HEK293 (cell line): ENCODE measurements around the gene HOXA6.
A peak's percentile ranks its signal among the peaks of the same experiment; 100 is the strongest.

Experiments
- CTCF ChIA-PET: fragments of 350-600 bp; formaldehyde crosslinking; extraction: SDS; loops from one replicate; lab custom pipeline; 2021; ENCODE audit warnings: antibody characterized with exemption; lab: Yijun Ruan, JAX
- POLR2A ChIA-PET: fragments of 300-600 bp; formaldehyde crosslinking; extraction: SDS; loops from one replicate; lab custom pipeline; 2020; ENCODE audit warnings: antibody characterized with exemption, inconsistent platforms; lab: Yijun Ruan, JAX
- H3K27ac ChIP-seq: fragments of 200-500 bp; sonication (Bioruptor generic); 2 replicates; pipeline ENCODE4 v1.5.1; 2014; ENCODE audit warnings: low read depth, low read length, control low read depth, inconsistent platforms; ENCODE audit errors: extremely low read depth
- H3K36me3 ChIP-seq, 2 experiments: fragments of 200-500 bp in 1 of 2; sonication (Bioruptor generic) in 1 of 2; 1 replicate in 1 of 2; 2 replicates in 1 of 2; pipeline ENCODE4 v1.5.1; 2014 to 2017; ENCODE audit warnings: inconsistent platforms in 2 of 2, low read length in 2 of 2; ENCODE audit not compliant: control insufficient read depth in 2 of 2, insufficient read depth in 1 of 2
- H3K4me1 ChIP-seq: fragments of 200-500 bp; sonication (Bioruptor generic); 2 replicates; pipeline ENCODE4 v1.5.1; 2014; ENCODE audit warnings: mild to moderate bottlenecking, low read length, inconsistent platforms; ENCODE audit not compliant: control insufficient read depth, insufficient read depth
- H3K4me3 ChIP-seq: 2 replicates; pipeline ENCODE4 v1.5.1; 2011; ENCODE audit warnings: low read depth, mild to moderate bottlenecking, control low read depth, low read length, moderate library complexity
- H3K9me3 ChIP-seq: fragments of 200-500 bp; sonication (Bioruptor generic); 2 replicates; pipeline ENCODE4 v1.5.1; 2014; ENCODE audit warnings: low read depth, low read length, inconsistent platforms; ENCODE audit not compliant: control insufficient read depth, insufficient read depth
- GLIS1 ChIP-seq: fragments of 450-650 bp; formaldehyde crosslinking; IDR thresholded peaks from 2 replicates; pipeline ENCODE4 v1.5.1; 2016; ENCODE audit warnings: missing biosample characterization, missing genetic modification characterization
- GLIS2 ChIP-seq: fragments of 450-650 bp; formaldehyde crosslinking; IDR thresholded peaks from 2 replicates; pipeline ENCODE4 v1.5.1; 2016; ENCODE audit warnings: missing biosample characterization, missing genetic modification characterization
- IKZF3 ChIP-seq: fragments of 450-650 bp; IDR thresholded peaks from 2 replicates; pipeline ENCODE4 v1.5.0; 2018; ENCODE audit warnings: missing biosample characterization, mild to moderate bottlenecking, missing genetic modification characterization, moderate library complexity
- KLF16 ChIP-seq: fragments of 450-650 bp; formaldehyde crosslinking; IDR thresholded peaks from 2 replicates; pipeline ENCODE4 v1.5.1; 2017; ENCODE audit warnings: missing biosample characterization, missing genetic modification characterization
- KLF9 ChIP-seq: fragments of 450-650 bp; formaldehyde crosslinking; IDR thresholded peaks from 2 replicates; pipeline ENCODE4 v1.5.1; 2016; ENCODE audit warnings: missing biosample characterization, missing genetic modification characterization, low read depth
- REST ChIP-seq: fragments of 450-650 bp; formaldehyde crosslinking; IDR thresholded peaks from 2 replicates; pipeline ENCODE4 v1.5.1; 2016; ENCODE audit warnings: missing biosample characterization, missing genetic modification characterization
- SP2 ChIP-seq: fragments of 450-650 bp; formaldehyde crosslinking; IDR thresholded peaks from 2 replicates; pipeline ENCODE4 v1.5.1; 2016; ENCODE audit warnings: missing biosample characterization, missing genetic modification characterization
- WT1 ChIP-seq: fragments of 450-650 bp; formaldehyde crosslinking; IDR thresholded peaks from 2 replicates; pipeline ENCODE4 v1.5.1; 2016; ENCODE audit warnings: missing biosample characterization, missing genetic modification characterization
- ZBTB10 ChIP-seq: fragments of 450-650 bp; formaldehyde crosslinking; IDR thresholded peaks from 2 replicates; pipeline ENCODE4 v1.5.1; 2016; ENCODE audit warnings: missing biosample characterization, missing genetic modification characterization
- ZBTB17 ChIP-seq: fragments of 450-650 bp; formaldehyde crosslinking; IDR thresholded peaks from 2 replicates; pipeline ENCODE4 v1.5.1; 2016; ENCODE audit warnings: missing biosample characterization, missing genetic modification characterization
- ZFP37 ChIP-seq: fragments of 450-650 bp; formaldehyde crosslinking; IDR thresholded peaks from 2 replicates; pipeline ENCODE4 v1.5.1; 2016; ENCODE audit warnings: missing biosample characterization, missing genetic modification characterization
- ZNF37A ChIP-seq: fragments of 450-650 bp; IDR thresholded peaks from 2 replicates; pipeline ENCODE4 v1.5.1; 2018; ENCODE audit warnings: missing biosample characterization, missing genetic modification characterization
- ZNF501 ChIP-seq: fragments of 450-650 bp; formaldehyde crosslinking; IDR thresholded peaks from 2 replicates; pipeline ENCODE4 v1.5.1; 2016; ENCODE audit warnings: missing biosample characterization, missing genetic modification characterization
- ZNF747 ChIP-seq: fragments of 450-650 bp; formaldehyde crosslinking; IDR thresholded peaks from 2 replicates; pipeline ENCODE4 v1.5.1; 2016; ENCODE audit warnings: missing biosample characterization, missing genetic modification characterization
- ZSCAN30 ChIP-seq: fragments of 450-650 bp; IDR thresholded peaks from 2 replicates; pipeline ENCODE4 v1.5.1; 2018; ENCODE audit warnings: missing biosample characterization, mild to moderate bottlenecking, missing genetic modification characterization, moderate library complexity
- TF ChIP-seq, protein P1 (sequence below): fragments of 450-650 bp; formaldehyde crosslinking; conservative IDR thresholded peaks from 2 replicates; pipeline ENCODE4 v1.5.1; 2016; ENCODE audit warnings: low read depth, missing biosample characterization, missing genetic modification characterization
- TF ChIP-seq, protein P2 (sequence below): fragments of 450-650 bp; formaldehyde crosslinking; IDR thresholded peaks from 2 replicates; pipeline ENCODE4 v1.5.1; 2016; ENCODE audit warnings: missing biosample characterization, missing genetic modification characterization
- TF ChIP-seq, protein P3 (sequence below): fragments of 450-650 bp; formaldehyde crosslinking; IDR thresholded peaks from 2 replicates; pipeline ENCODE4 v1.5.1; 2016; ENCODE audit warnings: missing biosample characterization, missing genetic modification characterization

Gene HOXA6

DNA sequence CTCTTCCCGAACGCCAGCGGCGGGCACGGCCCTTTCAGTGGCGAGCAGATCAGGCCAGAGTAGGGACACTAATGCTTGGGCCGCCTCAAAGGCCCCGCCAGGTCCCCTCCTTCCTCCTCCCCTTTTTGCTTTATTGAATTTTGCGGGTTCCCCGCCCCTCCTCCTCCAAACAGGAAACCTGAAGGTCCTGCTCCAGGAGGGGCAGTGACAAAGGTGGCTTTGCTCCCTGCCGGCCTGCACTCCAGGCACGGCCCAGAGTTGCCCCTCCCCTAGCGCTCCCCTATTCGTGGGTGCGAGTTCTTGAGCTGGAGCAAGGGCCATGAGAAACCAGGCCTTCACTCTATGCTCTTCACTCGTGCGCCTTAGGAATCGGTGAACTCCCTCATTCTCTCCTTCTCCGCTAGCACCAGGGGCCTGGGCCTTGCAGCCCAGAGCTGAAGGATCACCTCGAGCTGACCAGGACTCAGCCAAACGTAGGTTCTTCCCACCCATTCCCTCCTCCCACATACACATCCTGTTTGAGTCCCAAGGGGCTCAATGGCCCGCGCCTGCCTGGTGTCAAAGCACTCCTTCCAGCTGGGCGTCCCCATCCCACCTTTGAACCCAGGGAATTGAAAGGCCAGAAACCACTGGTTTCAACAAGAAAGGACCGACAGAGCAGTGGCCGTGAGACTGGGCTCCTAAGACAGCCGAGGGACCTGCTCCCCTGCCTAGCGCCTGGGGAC, 619 bp upstream of the HOXA6 start (continued):
- TF ChIP-seq SP2 (tag by site-specific recombination) = peak; percentile 72
- 0 out of 2 replicates have a peak, but pooled peaks have one; percentile 17 for TF ChIP-seq KLF16 (tag by site-specific recombination)
- peak; percentile 96 for TF ChIP-seq ZBTB17 (tag by site-specific recombination)
- peak; percentile 15; the same call in 1 of the 2 replicates for TF ChIP-seq ZNF501 (tag by site-specific recombination)
- no peak for TF ChIP-seq ZNF747 (tag by site-specific recombination)
- peak; percentile 60 for TF ChIP-seq GLIS2
- TF ChIP-seq, protein P1, sequence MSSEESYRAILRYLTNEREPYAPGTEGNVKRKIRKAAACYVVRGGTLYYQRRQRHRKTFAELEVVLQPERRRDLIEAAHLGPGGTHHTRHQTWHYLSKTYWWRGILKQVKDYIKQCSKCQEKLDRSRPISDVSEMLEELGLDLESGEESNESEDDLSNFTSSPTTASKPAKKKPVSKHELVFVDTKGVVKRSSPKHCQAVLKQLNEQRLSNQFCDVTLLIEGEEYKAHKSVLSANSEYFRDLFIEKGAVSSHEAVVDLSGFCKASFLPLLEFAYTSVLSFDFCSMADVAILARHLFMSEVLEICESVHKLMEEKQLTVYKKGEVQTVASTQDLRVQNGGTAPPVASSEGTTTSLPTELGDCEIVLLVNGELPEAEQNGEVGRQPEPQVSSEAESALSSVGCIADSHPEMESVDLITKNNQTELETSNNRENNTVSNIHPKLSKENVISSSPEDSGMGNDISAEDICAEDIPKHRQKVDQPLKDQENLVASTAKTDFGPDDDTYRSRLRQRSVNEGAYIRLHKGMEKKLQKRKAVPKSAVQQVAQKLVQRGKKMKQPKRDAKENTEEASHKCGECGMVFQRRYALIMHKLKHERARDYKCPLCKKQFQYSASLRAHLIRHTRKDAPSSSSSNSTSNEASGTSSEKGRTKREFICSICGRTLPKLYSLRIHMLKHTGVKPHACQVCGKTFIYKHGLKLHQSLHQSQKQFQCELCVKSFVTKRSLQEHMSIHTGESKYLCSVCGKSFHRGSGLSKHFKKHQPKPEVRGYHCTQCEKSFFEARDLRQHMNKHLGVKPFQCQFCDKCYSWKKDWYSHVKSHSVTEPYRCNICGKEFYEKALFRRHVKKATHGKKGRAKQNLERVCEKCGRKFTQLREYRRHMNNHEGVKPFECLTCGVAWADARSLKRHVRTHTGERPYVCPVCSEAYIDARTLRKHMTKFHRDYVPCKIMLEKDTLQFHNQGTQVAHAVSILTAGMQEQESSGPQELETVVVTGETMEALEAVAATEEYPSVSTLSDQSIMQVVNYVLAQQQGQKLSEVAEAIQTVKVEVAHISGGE = peak; percentile 32; the same call in 1 of the 2 replicates
- TF ChIP-seq REST (tag by site-specific recombination) = no peak

GRCh38 chr7:27146491-27147198, 929 bp downstream of the HOXA6 start:
- H3K4me1 ChIP-seq = peaks cover 18% of the 10 kb centered on the region
- H3K27ac ChIP-seq = peak overlapping the region; percentile 99
- no peaks in the 10 kb centered on the region for H3K9me3 ChIP-seq
- H3K4me3 ChIP-seq = peak overlapping the region; percentile 59; the same call in 1 of the 2 replicates
- ChIA-PET CTCF (interaction anchor here (0.5 to 4.1 kb wide), 4 partner anchors 16 to 1147 kb away, joined by 3 to 34 read pairs (median 4); partner anchors contain the start of gene HOXA4), POLR2A (interaction anchor here (1.6 to 5.6 kb wide), 3 partner anchors 16 to 33 kb away, joined by 3 to 42 read pairs (median 10); no protein-coding TSS in a partner anchor)
- H3K36me3 ChIP-seq = peaks cover 0 to 67% of the 10 kb centered on the region in 2 experiments; a peak in 2 of 3 replicates
- no peak for TF ChIP-seq GLIS1 (tag by site-specific recombination)
- peak; percentile 76 for TF ChIP-seq WT1
- TF ChIP-seq GLIS2 = peak; percentile 43; the same call in 1 of the 2 replicates
- 0 out of 2 replicates have a peak, but pooled peaks have one; percentile 4 for TF ChIP-seq ZSCAN30 (tag by site-specific recombination)
- TF ChIP-seq KLF9 (tag by site-specific recombination) = no peak
- no peak for TF ChIP-seq ZNF37A (tag by site-specific recombination)
- TF ChIP-seq ZFP37 (tag by site-specific recombination) = 0 out of 2 replicates have a peak, but pooled peaks have one; percentile 43
- TF ChIP-seq, protein P2, sequence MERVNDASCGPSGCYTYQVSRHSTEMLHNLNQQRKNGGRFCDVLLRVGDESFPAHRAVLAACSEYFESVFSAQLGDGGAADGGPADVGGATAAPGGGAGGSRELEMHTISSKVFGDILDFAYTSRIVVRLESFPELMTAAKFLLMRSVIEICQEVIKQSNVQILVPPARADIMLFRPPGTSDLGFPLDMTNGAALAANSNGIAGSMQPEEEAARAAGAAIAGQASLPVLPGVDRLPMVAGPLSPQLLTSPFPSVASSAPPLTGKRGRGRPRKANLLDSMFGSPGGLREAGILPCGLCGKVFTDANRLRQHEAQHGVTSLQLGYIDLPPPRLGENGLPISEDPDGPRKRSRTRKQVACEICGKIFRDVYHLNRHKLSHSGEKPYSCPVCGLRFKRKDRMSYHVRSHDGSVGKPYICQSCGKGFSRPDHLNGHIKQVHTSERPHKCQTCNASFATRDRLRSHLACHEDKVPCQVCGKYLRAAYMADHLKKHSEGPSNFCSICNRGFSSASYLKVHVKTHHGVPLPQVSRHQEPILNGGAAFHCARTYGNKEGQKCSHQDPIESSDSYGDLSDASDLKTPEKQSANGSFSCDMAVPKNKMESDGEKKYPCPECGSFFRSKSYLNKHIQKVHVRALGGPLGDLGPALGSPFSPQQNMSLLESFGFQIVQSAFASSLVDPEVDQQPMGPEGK (tag by site-specific recombination) = peak; percentile 77; the same call in 1 of the 2 replicates
- TF ChIP-seq ZBTB10 (tag by site-specific recombination) = no peak
- TF ChIP-seq, protein P3, sequence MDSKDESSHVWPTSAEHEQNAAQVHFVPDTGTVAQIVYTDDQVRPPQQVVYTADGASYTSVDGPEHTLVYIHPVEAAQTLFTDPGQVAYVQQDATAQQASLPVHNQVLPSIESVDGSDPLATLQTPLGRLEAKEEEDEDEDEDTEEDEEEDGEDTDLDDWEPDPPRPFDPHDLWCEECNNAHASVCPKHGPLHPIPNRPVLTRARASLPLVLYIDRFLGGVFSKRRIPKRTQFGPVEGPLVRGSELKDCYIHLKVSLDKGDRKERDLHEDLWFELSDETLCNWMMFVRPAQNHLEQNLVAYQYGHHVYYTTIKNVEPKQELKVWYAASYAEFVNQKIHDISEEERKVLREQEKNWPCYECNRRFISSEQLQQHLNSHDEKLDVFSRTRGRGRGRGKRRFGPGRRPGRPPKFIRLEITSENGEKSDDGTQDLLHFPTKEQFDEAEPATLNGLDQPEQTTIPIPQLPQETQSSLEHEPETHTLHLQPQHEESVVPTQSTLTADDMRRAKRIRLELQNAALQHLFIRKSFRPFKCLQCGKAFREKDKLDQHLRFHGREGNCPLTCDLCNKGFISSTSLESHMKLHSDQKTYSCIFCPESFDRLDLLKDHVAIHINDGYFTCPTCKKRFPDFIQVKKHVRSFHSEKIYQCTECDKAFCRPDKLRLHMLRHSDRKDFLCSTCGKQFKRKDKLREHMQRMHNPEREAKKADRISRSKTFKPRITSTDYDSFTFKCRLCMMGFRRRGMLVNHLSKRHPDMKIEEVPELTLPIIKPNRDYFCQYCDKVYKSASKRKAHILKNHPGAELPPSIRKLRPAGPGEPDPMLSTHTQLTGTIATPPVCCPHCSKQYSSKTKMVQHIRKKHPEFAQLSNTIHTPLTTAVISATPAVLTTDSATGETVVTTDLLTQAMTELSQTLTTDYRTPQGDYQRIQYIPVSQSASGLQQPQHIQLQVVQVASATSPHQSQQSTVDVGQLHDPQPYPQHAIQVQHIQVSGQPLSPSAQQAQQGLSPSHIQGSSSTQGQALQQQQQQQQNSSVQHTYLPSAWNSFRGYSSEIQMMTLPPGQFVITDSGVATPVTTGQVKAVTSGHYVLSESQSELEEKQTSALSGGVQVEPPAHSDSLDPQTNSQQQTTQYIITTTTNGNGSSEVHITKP (tag by site-specific recombination) = peak; percentile 69
- peak; percentile 69; the same call in 1 of the 2 replicates for TF ChIP-seq IKZF3
